HG03066 (cell line): ENCODE data around the gene KCNB1.

ENCODE experiments used
- ATAC-seq: cut with Tn5 transposase; IDR thresholded peaks from one replicate; pipeline ENCODE4 v1.9.1; 2021; ENCODE audit warnings: low read depth; ENCODE audit not compliant: unreplicated experiment

Gene KCNB1

DNA sequence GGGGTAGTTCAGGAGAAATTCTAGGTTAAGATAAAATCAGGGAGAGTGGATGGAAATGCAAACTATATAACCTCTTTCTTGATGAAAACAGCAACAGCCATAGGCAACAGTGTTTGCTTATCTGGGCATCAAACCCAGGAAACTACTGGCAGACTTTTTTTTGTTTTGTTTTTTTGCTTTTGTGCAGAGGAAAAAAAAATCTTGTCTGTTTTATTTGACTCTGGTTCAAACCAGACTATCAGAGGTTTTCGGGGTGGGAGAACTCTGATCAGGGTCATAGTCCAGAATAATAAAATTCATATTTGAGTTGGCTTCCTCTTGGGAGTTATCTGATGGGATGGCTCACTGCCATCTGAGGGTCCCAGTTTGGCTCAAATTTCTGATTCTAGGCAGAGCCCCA, 115.8 kb downstream of the KCNB1 start:
- ATAC-seq: no peak

DNA sequence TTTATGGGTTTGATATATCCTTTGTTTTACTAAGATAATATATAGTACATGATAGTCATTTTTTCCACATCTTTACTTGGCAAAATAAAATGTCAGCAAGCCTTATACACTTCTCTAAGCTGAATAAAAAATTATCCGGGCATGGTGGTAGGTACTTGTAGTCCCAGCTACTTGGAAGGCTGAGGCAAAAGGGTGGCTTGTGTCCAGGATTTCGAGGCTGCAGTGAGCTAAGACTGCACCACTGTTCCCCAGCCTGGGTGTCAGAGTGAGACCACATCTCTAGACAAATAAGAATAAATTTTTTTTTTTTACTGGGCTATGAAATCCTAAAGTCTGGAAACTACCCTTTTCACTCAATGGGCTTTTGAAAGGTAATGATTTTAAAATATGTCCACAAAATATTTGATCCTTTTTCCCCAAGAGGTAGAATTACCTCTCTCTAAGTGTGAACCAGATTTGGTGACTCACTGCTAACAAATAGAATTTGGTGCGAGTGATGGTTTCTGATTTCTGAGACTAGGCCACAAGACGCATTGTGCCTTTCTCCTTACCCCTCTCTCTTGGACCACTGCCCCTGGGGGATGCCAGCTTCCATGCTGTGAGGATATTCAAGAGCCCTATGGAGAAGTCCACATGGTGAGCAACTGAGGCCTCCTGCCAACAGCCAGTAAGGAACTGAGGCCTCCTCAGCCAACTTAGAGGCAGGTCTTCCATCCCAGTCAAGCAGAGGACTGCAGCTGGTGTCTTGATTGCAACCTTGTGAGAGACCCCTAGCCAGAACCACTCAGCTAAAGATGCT, 120.4 kb downstream of the KCNB1 start:
- ATAC-seq: no peak

DNA sequence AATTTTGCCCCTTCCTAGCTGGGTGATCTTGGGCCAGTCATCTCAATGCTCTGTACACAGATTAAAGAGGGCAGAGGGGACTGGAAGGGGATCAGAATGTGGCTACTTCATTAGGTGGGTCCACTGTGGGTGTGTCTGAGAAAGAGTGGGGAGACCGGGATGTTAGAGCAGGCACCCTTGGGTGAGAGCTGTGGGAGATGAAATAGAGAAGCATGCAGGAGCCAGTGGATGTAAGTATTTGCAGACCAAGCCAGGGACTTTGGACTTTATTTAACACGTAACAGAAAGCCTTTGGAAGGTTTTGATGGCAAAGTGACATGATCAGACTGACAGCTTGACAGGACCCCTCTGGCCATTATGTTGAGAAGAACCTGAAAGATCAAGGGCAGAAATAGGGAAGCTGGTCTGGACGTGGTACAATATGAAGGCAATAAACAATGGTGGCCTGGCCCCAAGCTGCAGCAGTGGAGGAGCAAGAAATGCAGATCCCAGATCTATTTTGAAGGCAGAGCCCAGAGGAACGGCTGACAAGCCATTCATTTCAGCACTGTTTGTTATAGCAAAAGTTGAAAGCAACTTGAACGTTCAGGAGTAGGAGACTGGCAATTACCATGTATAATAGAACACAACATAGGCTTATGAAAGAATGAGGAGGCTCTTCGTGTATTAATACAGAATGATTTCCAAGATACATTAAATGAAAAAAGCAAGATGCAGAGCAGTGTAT, 122.1 kb downstream of the KCNB1 start:
- ATAC-seq: no peak

DNA sequence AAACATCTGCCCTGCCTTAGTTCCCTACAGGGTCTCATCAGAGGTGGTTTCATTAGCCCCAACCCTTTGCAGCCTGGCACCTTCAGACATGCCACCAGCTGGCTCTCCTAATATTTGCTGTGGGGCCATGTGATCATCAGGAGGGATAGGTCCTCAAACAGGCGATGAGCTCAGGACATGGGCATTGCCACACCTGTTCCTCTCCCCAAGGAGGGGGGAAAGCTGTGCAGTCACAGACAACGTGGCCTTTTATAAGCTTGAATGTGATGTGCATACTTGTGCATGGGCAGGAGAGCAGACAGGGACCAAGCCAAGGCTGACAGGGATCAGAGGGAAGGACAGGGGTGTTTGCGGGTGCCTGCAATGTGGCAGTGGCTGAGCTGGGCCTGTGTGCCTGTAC, 125.8 kb downstream of the KCNB1 start:
- ATAC-seq: no peak

DNA sequence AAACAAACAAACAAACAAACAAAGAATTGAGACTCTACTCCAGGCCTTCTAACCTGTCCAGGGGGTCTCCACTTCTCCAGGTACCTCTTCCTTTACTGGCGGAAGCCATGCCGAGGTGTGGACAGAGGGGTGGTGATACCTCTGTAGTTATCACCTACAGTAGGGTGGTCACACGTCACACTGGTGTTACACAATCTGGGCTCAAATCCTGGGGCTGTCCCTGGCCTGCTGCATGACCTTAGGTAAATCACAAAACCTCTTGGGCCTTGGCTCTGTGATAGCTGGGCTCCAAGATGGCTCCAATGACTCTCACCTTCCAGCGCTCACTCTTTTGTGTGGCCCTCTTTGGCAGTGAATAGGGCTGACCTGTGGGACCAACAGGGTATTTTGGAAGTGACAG, 127.8 kb downstream of the KCNB1 start:
- ATAC-seq: no peak

DNA sequence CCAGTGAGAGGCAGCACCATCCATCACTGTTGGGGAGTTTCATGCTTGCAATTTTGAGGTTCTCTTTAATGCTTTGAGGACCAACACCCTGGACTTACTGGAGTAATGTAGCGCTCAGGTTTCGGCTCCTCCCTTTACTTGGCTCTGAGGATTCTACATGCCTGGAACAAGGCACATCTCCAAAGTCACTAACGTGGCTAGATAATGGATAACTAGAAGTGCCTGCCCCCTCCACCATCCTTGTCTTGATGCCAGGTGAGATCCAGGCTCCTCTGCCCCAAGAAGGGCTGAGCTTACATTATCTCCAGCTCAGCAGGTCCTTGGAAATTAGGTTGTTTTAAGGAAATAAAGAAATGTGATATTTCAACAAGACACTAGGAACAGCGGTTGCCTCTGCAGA, 129.1 kb downstream of the KCNB1 start:
- no peak for ATAC-seq

DNA sequence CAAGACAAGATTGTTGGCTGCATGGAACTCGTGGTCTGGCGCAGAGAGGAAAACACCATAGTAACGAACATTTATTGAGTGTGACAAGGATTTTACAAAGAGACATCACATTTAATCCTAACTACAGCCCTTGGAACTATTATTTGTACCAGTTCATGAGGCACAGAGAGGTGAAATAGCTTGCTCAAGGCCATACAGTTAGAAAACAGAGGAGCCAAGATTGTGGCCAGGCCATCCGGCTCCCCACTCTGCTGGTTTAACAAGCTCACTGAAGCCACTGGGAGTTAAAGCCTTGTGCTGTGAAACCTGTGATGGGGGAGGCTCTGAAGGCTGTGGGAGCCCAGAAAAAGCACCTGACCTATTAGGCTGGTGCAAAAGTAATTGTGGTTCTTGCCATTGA, 129.7 kb downstream of the KCNB1 start:
- no peak for ATAC-seq

DNA sequence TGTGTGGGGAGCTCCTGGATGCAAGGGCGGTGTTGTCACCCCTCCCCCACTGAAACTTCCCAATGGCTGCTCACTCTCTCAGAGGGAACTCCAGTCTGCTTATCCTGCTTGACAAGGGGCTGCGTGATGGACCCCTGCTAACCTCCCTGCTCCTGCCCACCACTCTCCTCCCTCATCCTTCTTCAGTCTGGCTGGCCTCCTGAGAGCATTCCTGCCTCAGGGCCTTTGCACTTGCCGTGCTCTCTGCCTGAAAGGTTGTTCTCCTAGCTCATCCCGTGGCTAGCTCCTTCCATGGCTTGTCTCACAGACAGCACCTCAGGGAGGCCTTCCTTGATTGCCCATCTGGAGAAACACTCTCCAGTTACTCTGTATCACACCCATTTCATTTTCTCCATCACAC, 130.7 kb downstream of the KCNB1 start:
- no peak for ATAC-seq

DNA sequence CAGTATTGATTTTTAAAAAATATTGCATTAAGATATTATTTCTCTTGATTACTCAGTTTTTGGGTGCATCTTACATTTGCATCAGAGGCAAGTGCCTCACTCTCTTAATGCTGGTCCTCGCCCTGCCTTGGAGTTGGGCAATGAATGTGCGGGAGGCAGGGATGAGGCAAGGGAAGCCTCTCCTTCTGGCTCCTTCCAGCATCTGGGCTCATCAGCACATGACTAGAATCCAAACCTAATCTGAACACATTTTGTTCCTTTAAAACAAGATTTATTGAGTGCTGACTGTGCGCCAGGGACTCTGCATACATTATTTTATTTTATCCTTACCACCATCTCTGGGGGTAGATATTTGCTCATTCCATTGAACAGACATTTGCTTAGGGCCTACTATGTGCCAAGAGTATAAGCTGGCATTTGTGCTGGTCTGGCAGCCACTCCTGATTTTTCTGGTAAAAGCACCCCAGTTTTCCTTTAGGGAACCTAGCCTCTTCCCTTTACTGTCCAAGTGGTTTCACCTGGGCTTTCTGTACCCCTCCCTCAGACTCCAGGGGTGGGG, 132.7 kb downstream of the KCNB1 start:
- ATAC-seq: no peak

DNA sequence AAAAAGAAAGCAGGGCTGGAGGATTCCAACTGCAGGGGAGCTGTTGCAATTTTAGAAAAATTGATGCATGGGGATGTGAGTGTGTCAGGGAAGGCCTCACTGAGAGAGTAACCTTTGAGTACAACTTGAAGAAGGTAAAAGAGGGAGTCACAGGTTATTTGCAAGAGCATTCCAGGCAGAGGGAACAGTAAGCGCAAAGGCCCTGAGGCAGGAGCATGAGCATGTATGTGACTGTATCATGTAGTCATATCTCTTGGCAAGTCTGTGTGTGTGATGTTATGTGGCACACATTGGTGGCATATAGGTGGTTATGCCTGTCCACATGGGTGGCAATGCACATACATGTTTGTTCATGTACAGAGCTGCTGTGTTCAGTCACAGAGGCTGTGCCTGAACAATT, 133.4 kb downstream of the KCNB1 start:
- no peak for ATAC-seq

DNA sequence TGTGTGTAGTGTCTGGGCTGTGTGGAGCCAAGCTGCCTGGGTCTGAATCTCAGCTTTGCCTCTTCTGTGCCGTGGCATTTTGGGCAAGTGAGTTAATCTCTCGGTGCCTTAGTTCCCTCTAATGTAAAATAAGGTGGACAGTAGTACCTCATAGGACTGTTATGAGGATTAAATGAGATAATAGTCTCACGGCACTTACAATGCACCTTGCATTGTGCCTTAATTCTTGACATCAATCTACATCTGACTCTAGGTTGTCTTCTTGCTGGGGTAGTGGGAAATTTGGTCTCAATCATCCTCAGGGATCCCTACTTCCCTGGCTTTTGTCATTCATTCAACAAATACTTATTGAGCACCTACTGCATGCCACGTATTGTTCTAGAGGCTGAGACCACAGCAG, 133.9 kb downstream of the KCNB1 start:
- no peak for ATAC-seq

DNA sequence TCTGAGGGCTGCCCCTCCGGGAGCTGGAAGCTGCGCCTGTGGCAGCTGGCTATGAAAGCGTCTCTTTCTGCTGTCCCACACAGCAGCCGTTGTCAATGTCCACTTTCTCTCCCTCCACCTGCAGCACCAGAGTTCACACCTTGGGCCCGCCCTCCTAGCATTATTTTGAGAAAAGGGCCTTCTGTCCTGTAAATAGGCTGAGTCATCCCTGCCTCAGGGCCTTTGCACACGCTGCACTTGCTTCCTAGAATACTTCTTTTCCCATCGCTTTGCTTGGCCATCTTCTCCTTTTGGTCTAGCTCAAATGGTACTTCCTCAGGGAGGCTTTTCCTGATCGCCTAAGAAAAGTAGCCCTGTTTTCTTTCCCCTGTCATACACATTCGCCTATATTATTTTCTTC, 135.3 kb downstream of the KCNB1 start:
- no peak for ATAC-seq

DNA sequence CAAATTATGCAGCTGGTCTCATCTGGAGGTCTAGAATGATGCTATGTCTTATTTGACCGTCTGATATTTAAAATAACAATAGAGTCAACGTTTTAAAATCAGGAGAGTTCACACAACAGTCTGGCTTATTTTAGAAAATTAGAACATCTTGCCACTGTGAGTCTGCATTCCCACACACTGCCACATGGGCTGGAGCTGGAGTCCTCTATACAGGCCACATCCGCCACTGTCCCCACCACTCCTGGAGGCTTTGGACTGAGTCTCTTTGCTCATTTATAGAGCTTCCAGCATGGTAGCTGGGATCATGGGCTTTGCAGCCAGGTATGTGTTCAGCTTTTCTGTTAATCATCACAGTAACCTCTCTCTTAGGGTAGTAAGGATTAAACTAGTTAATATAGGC, 135.8 kb downstream of the KCNB1 start:
- ATAC-seq: no peak

DNA sequence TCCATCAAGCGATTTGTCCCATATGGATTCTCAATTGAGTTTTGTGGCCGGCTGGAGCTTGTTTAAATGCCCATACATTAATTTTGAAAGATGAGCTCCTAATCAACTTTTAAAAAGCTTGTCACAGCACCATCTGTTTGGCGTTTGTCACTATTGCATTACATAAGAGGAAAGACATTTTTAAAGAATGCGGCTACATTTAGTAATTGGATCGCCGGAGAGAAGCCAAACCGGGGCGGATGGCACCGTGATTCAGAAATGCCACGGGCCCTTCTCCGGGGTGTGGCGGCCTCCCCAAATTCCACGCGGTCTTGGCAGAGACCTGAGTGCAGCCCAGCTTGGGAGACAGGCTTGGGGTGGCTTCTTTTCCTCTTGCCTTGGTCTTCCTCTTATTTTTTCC, 136.9 kb downstream of the KCNB1 start:
- no peak for ATAC-seq

DNA sequence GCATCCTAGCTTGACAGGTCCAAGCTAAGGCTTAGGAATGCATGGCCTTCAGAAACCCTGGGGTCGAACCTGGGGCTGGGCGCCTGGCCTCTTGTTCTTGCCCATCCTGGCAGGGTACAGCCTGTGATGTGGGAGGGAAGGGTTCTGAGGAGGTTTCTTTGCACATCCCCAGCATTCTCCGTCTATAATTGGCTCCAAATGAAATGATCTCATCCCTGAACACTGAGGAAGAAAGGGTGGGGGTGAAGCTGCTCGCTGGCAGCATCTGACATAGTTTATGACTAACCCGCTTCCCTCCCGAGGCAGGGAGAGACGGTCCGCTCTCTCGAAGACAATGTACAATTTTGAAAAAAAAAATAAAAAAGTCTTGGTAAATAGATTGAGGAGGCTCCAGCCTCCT, 137.5 kb downstream of the KCNB1 start:
- no peak for ATAC-seq

DNA sequence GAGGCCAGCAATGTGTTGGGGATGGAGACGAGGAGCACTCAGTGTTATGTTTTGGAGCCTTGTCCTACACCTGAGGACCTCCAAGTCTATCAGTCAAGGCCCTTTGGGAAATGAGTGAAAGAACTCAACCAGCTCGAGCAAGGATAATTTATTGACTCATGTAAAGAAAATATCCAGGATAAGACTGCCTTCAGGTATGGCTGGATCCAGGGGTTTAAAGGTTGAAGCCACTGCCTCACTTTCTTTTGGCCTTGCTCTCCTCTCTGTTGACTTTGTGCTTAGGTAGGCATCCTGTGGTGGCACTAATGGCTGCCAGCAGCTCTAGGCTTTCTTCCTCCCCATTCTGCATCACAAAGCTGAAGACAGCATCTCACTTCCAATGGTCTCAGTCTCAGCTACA, 138.3 kb downstream of the KCNB1 start:
- no peak for ATAC-seq

DNA sequence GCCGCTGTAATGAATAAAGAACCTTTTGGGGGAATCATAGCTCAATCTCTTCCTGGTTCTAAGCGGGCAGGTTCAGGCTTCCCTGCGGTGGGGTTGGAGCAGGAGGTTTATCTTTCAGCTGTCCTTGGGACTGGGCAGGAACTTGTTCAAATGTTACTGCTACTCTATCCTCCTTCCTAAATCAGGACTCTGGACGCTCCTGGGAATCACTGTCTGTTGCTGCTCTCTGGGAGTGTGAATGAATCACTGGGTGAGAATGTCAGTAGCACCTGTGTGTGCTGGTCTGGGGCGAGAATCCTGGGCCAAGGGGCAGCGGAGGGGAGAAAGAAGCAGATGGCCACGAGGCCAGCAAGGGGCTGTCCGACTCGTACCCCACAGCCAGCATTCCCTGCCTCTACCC, 139.2 kb downstream of the KCNB1 start:
- ATAC-seq: no peak

DNA sequence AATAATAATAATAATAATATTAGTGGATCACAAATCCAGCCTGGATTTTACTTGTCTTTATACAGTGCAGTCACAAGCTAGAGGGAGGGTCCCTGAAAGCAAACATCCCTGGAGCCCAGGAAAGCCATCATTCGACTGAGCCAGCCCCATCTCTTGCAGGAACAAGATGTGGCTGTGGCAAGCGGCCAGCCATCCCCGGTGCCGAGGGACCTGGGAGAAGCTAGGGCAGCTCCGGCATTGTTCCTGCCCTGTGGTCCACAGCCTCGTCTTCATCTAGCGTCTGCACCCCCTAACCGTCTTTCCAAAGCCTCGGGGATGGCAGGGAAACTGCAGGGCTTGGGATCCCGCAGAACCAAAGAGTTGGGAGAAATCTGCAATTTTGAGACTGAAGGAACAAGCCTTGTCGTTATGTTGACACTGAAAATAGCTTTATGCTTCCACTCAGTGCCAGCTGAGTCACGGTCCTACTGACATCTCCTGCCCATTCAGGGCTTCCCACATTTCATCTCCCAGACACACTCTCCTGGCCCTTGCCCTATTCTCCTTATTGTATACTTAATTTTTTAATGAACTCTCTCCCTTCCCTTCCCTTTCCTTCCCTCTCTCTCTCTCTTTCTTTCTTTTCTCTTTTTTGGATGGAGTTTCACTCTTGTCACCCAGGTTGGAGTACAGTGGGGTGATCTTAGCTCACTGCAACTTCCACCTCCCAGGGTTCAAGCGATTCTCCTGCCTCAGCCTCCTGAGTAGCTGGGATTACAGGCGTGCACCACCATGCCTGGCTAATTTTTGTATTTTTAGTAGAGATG, 142.1 kb downstream of the KCNB1 start:
- no peak for ATAC-seq

DNA sequence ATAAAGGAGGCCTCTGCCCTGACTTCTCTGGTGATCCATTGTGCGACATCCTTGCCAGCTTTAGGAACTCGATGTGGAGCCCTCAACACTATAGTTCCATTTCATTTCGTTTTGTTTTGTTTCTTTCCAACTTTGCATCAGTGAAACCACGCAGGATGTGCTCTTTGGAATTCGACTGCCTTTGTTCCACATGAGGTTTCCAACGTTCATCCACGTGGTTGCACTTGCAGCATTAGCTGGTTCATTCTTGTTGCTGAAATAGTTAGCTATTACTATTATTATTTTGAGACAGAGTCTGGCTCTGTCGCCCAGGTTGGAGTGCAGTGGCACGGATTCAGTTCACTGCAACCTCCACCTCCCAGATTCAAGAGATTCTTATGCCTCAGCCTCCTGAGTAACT, 143.3 kb downstream of the KCNB1 start:
- no peak for ATAC-seq

DNA sequence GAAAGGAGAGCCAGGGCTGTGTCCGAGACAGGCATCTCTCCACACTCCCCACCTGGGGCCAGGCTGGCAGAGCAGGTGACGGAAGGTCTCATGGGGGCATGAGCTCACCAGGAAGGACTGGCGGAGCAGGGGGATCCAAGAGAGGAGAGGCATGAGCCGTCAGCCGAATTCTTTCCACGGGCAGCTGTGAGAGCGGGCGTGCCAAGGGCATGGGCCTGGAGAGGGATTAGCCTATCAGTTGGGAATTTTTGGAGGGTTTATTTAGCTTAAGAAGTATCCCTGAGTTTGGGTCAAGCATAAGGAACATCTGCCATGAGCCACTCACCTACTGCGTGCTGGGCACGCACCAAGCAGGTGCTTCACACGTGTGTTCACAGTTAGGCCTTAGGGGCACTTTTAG, 144.4 kb downstream of the KCNB1 start:
- no peak for ATAC-seq

DNA sequence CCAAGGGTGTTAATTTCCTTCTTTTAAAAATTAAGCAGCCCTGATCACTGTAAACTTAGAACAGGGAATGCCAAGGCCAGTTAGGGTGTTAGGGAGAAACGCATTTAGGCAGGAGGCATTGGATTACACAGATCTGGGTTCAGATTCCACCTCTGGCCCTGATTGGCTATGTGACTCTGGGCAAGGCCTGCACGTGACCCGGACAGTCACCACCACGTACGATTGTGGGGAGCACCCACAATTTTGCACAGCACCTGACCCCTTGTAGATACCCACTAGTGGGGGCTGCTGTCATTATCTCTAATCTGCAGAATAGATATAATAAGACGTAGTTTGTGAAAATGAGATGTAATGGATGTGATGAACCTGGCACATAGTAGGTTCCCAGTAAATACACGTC, 145.1 kb downstream of the KCNB1 start:
- ATAC-seq: no peak
